ENCODE data around the gene ORC3. TPM values are rescaled to one million over a fixed set of nuclear protein-coding genes. Genes with fewer than 3 reads are reported as not detected.
A peak's percentile ranks its signal among the peaks of the same experiment; 100 is the strongest.
"Not testable (repeated sequence)": the region's sequence is repeated elsewhere in the genome, so short reads cannot be mapped to it uniquely, and the experiment has no call there.

The ORC3 gene
- total RNA-seq, 1 experiment from 2014 or later, result 8.5 TPM

GRCh38 chr6:87696817-87697216 lies 106.9 kb downstream of the ORC3 start:
- DNase-seq (ENCODE audit: low spot score), result not testable (repeated sequence)

- no peak for DNase-seq (ENCODE audit: low spot score)
Measured at GRCh38 chr6:87697581-87698546, 107.9 kb downstream of the ORC3 start.

GRCh38 chr6:87698547-87699006 lies 108.6 kb downstream of the ORC3 start:
- no peak for DNase-seq (ENCODE audit: low spot score)

- DNase-seq (ENCODE audit: low spot score), result no peak
Measured at GRCh38 chr6:87699576-87699975, 109.6 kb downstream of the ORC3 start.

- DNase-seq (ENCODE audit: low spot score), result peak; percentile 58
Measured at GRCh38 chr6:87700397-87701343, 110.7 kb downstream of the ORC3 start.

- DNase-seq (ENCODE audit: low spot score), result peak; percentile 26
Measured at GRCh38 chr6:87701344-87701675, 111.4 kb downstream of the ORC3 start.

- DNase-seq (ENCODE audit: low spot score), result peak; percentile 94
Measured at GRCh38 chr6:87701676-87702588, 112.0 kb downstream of the ORC3 start, which contains the start of gene AKIRIN2. AKIRIN2 (minus strand) TSS chr6:87702233; CDS start chr6:87701684, 549 bp downstream.

GRCh38 chr6:87702589-87702945 lies 112.6 kb downstream of the ORC3 start:
- no peak for DNase-seq (ENCODE audit: low spot score)

- DNase-seq (ENCODE audit: low spot score), result not testable (repeated sequence)
Measured at GRCh38 chr6:87703039-87703438, 113.1 kb downstream of the ORC3 start.

- DNase-seq (ENCODE audit: low spot score), result no peak
Measured at GRCh38 chr6:87705070-87705691, 115.2 kb downstream of the ORC3 start.

- peak; percentile 27 for DNase-seq (ENCODE audit: low spot score)
Measured at GRCh38 chr6:87706187-87706966, 116.4 kb downstream of the ORC3 start.

- DNase-seq (ENCODE audit: low spot score), result not testable (repeated sequence)
Measured at GRCh38 chr6:87708581-87709427, 118.9 kb downstream of the ORC3 start.

- DNase-seq (ENCODE audit: low spot score), result no peak
Measured at GRCh38 chr6:87710090-87710489, 120.2 kb downstream of the ORC3 start.

- DNase-seq (ENCODE audit: low spot score), result not testable (repeated sequence)
Measured at GRCh38 chr6:87712713-87713112, 122.8 kb downstream of the ORC3 start.

GRCh38 chr6:87714093-87714842 lies 124.3 kb downstream of the ORC3 start:
- DNase-seq (ENCODE audit: low spot score), result no peak

Measured in HT-29 (cell line).